ENCODE data around the gene CCDC88C.

Gene CCDC88C

GRCh38 chr14:91326514-91327249 lies 90.9 kb downstream of the CCDC88C start:
- no peaks in the 10 kb centered on the region for H3K36me3 ChIP-seq (ENCODE audit: insufficient read depth)
- H3K4me1 ChIP-seq (ENCODE audit: low read depth, poor library complexity, severe bottlenecking), result peaks cover 19% of the 10 kb centered on the region
- no peak overlapping the region for H3K27ac ChIP-seq
- H3K4me3 ChIP-seq (IDR thresholded peaks at IDR 0.05; ENCODE audit: insufficient read depth, low read depth, low read length), result no peak overlapping the region
- no peak overlapping the region for H2AFZ ChIP-seq (ENCODE audit: low read depth)
- no peaks in the 10 kb centered on the region for H4K20me1 ChIP-seq (ENCODE audit: insufficient read depth)
- TF ChIP-seq, protein P1, sequence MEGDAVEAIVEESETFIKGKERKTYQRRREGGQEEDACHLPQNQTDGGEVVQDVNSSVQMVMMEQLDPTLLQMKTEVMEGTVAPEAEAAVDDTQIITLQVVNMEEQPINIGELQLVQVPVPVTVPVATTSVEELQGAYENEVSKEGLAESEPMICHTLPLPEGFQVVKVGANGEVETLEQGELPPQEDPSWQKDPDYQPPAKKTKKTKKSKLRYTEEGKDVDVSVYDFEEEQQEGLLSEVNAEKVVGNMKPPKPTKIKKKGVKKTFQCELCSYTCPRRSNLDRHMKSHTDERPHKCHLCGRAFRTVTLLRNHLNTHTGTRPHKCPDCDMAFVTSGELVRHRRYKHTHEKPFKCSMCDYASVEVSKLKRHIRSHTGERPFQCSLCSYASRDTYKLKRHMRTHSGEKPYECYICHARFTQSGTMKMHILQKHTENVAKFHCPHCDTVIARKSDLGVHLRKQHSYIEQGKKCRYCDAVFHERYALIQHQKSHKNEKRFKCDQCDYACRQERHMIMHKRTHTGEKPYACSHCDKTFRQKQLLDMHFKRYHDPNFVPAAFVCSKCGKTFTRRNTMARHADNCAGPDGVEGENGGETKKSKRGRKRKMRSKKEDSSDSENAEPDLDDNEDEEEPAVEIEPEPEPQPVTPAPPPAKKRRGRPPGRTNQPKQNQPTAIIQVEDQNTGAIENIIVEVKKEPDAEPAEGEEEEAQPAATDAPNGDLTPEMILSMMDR (conservative IDR thresholded peaks at IDR 0.05; ENCODE audit: low read depth, low read length), result no peak
- no peaks in the 10 kb centered on the region for H3K79me2 ChIP-seq (ENCODE audit: insufficient read depth, low read depth)
- H3K4me2 ChIP-seq, result no peak overlapping the region
- H3K27me3 ChIP-seq (ENCODE audit: insufficient read depth, low read depth), result no peaks in the 10 kb centered on the region
- H3K9ac ChIP-seq, result no peak overlapping the region

GRCh38 chr14:91324606-91325575 lies 92.7 kb downstream of the CCDC88C start:
- Histone ChIP-seq H3K9ac (peak overlapping the region; percentile 32; the same call in 1 of the 2 replicates), H3K4me2 (peak overlapping the region; percentile 60), H3K27me3 (ENCODE audit: insufficient read depth, low read depth) (no peaks in the 10 kb centered on the region), H3K4me1 (ENCODE audit: low read depth, poor library complexity, severe bottlenecking) (peaks cover 19% of the 10 kb centered on the region), H3K27ac (peak overlapping the region; percentile 75), H3K79me2 (ENCODE audit: insufficient read depth, low read depth) (no peaks in the 10 kb centered on the region), H3K4me3 (IDR thresholded peaks at IDR 0.05; ENCODE audit: insufficient read depth, low read depth, low read length) (no peak overlapping the region), H2AFZ (ENCODE audit: low read depth) (no peak overlapping the region), H4K20me1 (ENCODE audit: insufficient read depth) (no peaks in the 10 kb centered on the region), H3K36me3 (ENCODE audit: insufficient read depth) (no peaks in the 10 kb centered on the region)
- TF ChIP-seq, protein P1 (conservative IDR thresholded peaks at IDR 0.05; ENCODE audit: low read depth, low read length), result no peak

GRCh38 chr14:91323671-91324605 lies 93.7 kb downstream of the CCDC88C start:
- Histone ChIP-seq H3K79me2 (ENCODE audit: insufficient read depth, low read depth) (no peaks in the 10 kb centered on the region), H3K36me3 (ENCODE audit: insufficient read depth) (no peaks in the 10 kb centered on the region), H3K9ac (peak overlapping the region; percentile 32; the same call in 1 of the 2 replicates), H3K27me3 (ENCODE audit: insufficient read depth, low read depth) (no peaks in the 10 kb centered on the region), H4K20me1 (ENCODE audit: insufficient read depth) (no peaks in the 10 kb centered on the region), H3K27ac (peak overlapping the region; percentile 75), H3K4me3 (IDR thresholded peaks at IDR 0.05; ENCODE audit: insufficient read depth, low read depth, low read length) (no peak overlapping the region), H2AFZ (ENCODE audit: low read depth) (peak overlapping the region; percentile 36), H3K4me2 (peak overlapping the region; percentile 60), H3K4me1 (ENCODE audit: low read depth, poor library complexity, severe bottlenecking) (peaks cover 19% of the 10 kb centered on the region)
- TF ChIP-seq, protein P1 (conservative IDR thresholded peaks at IDR 0.05; ENCODE audit: low read depth, low read length), result peak; percentile 94

GRCh38 chr14:91323031-91323430 lies 94.6 kb downstream of the CCDC88C start:
- H3K36me3 ChIP-seq (ENCODE audit: insufficient read depth), result no peaks in the 10 kb centered on the region
- no peak overlapping the region for H3K9ac ChIP-seq
- no peaks in the 10 kb centered on the region for H3K79me2 ChIP-seq (ENCODE audit: insufficient read depth, low read depth)
- peaks cover 24% of the 10 kb centered on the region for H3K4me1 ChIP-seq (ENCODE audit: low read depth, poor library complexity, severe bottlenecking)
- no peak overlapping the region for H3K4me2 ChIP-seq
- H3K4me3 ChIP-seq (IDR thresholded peaks at IDR 0.05; ENCODE audit: insufficient read depth, low read depth, low read length), result no peak overlapping the region
- no peaks in the 10 kb centered on the region for H3K27me3 ChIP-seq (ENCODE audit: insufficient read depth, low read depth)
- no peak overlapping the region for H2AFZ ChIP-seq (ENCODE audit: low read depth)
- no peaks in the 10 kb centered on the region for H4K20me1 ChIP-seq (ENCODE audit: insufficient read depth)
- TF ChIP-seq, protein P1 (conservative IDR thresholded peaks at IDR 0.05; ENCODE audit: low read depth, low read length), result no peak
- H3K27ac ChIP-seq, result peak overlapping the region; percentile 75; the same call in 1 of the 2 replicates

Measured in KMS-11 (cell line).